Measurements from ENCODE around the gene HOMER3. TPM values are rescaled to one million over a fixed set of nuclear protein-coding genes. Genes with fewer than 3 reads are reported as not detected.

HOMER3 gene
- total and polyA plus RNA-seq, 9 of the 15 experiments (the other 6 are each of a cell fraction or from before 2014, with no cell fraction given), result 1.3 to 5.1 (median 3.7) TPM; not detected in 2

DNA sequence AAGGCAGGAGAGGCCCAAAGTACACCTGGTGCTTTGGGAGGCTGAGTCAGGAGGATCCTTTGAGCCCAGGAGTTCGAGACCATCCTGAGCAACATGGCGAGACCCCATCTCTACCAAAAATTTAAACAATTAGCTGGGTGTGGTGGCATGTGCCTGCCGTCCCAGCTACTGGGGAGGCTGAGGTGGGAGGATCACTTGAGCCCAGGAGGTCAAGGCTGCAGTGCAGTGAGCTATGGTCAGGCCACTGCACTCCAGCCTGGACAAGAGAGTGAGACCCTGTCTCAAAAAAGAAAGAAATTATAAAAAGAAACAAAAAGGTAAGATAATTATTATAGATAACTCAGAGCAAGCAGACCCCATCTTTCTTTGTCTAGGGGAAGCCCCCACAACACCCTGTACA is 1.9 kb downstream of the HOMER3 start:
- peaks cover 0 to 4% of the 10 kb centered on the region in 2 experiments; a peak in 1 of 5 replicates for H3K27me3 ChIP-seq (ENCODE audit: control insufficient read depth in 2 of 2, insufficient read depth in 2 of 2, low read length in 2 of 2)
- H3K36me3 ChIP-seq (ENCODE audit: control insufficient read depth, insufficient read depth, low read length), result no peaks in the 10 kb centered on the region
- no peak overlapping the region for H3K4me2 ChIP-seq (ENCODE audit: insufficient read depth, low read length)
- no peak overlapping the region for H3K4me3 ChIP-seq
- no peaks in the 10 kb centered on the region for H3K79me2 ChIP-seq (ENCODE audit: control insufficient read depth, insufficient read depth, low read length)
- FAIRE-seq (no peak), ATAC-seq (no peak), DNase-seq (ENCODE audit: extremely low read depth in 1 of 4, low spot score in 3 of 4) (no peak)
- H3K27ac ChIP-seq (ENCODE audit: extremely low read depth, low read depth, low read length), result no peak overlapping the region
- in situ Hi-C loops (cut with MboI), result no loop called here
- H3K4me1 ChIP-seq (replicated peaks in 1 of 2; ENCODE audit: control insufficient read depth in 2 of 2, insufficient read depth in 2 of 2, low read length in 2 of 2), result peaks cover 3 to 18% of the 10 kb centered on the region in 2 experiments; a peak in 4 of 5 replicates
- H3K9me3 ChIP-seq (replicated peaks; ENCODE audit: control insufficient read depth, insufficient read depth, low read depth, low read length), result no peaks in the 10 kb centered on the region
- intact Hi-C loops (cut with micrococcal nuclease), result no loop called here
- no peak overlapping the region for H2AFZ ChIP-seq (ENCODE audit: low read depth, low read length)
- peaks cover 5% of the 10 kb centered on the region for H3K9me1 ChIP-seq (ENCODE audit: control insufficient read depth, insufficient read depth, low read length)
- ChIA-PET CTCF (ENCODE audit: low intra/inter-chr PET ratio) (no interaction called here), POLR2A (interaction anchor here (0.6 kb wide), 1 partner anchor 128 kb away, joined by 3 read pairs; no protein-coding TSS in a partner anchor)
- peaks cover 5% of the 10 kb centered on the region; the same call in 1 of the 2 replicates for H4K20me1 ChIP-seq (replicated peaks; ENCODE audit: control insufficient read depth, insufficient read depth, low read length)
- no TSS peak for BruUV-seq (replicated peaks)
- no peak overlapping the region for H3K9ac ChIP-seq (ENCODE audit: insufficient read depth in 1 of 2, low read depth in 2 of 2, low read length in 2 of 2)
- WGBS (ENCODE audit: insufficient coverage, low coverage, missing lambda C conversion rate), result 49% methylated on average over 3 of the region's 3 CpGs
- TF ChIP-seq GABPA (tag; conservative IDR thresholded peaks at IDR 0.05; ENCODE audit: low read depth) (no peak), ZNF79 (CRISPR knock-in tag; IDR thresholded peaks at IDR 0.05; ENCODE audit: low read depth) (no peak), STAT5B (CRISPR knock-in tag; IDR thresholded peaks at IDR 0.05) (no peak), ELF2 (CRISPR knock-in tag; IDR thresholded peaks at IDR 0.05) (no peak), TEAD4 (IDR thresholded peaks at IDR 0.05; ENCODE audit: low read length) (no peak), TEAD4 (CRISPR knock-in tag; IDR thresholded peaks at IDR 0.05; ENCODE audit: borderline replicate concordance) (no peak), ZNF253 (CRISPR knock-in tag; conservative IDR thresholded peaks at IDR 0.05) (no peak), THRAP3 (IDR thresholded peaks at IDR 0.05; ENCODE audit: borderline replicate concordance) (no peak), ZFP36 (IDR thresholded peaks at IDR 0.05; ENCODE audit: low read depth, low read length, partially characterized antibody) (no peak), ZNF766 (CRISPR knock-in tag; conservative IDR thresholded peaks at IDR 0.05) (no peak), ASH1L (IDR thresholded peaks at IDR 0.05; ENCODE audit: borderline replicate concordance, low read depth, partially characterized antibody) (no peak), TAF15 (IDR thresholded peaks at IDR 0.05; ENCODE audit: low read depth, low read length) (no peak), SREBF2 (CRISPR knock-in tag; IDR thresholded peaks at IDR 0.05) (no peak), POLR3G (IDR thresholded peaks at IDR 0.05; ENCODE audit: extremely low read depth, insufficient read length, insufficient replicate concordance) (no peak), NR2C2 (CRISPR knock-in tag; IDR thresholded peaks at IDR 0.05) (no peak), NR2C2 (tag; IDR thresholded peaks at IDR 0.05) (no peak)
- TF ChIP-seq, protein P1, sequence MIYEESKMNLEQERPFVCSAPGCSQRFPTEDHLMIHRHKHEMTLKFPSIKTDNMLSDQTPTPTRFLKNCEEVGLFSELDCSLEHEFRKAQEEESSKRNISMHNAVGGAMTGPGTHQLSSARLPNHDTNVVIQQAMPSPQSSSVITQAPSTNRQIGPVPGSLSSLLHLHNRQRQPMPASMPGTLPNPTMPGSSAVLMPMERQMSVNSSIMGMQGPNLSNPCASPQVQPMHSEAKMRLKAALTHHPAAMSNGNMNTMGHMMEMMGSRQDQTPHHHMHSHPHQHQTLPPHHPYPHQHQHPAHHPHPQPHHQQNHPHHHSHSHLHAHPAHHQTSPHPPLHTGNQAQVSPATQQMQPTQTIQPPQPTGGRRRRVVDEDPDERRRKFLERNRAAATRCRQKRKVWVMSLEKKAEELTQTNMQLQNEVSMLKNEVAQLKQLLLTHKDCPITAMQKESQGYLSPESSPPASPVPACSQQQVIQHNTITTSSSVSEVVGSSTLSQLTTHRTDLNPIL (CRISPR knock-in tag; IDR thresholded peaks at IDR 0.05), result no peak
- TF ChIP-seq, protein P2, sequence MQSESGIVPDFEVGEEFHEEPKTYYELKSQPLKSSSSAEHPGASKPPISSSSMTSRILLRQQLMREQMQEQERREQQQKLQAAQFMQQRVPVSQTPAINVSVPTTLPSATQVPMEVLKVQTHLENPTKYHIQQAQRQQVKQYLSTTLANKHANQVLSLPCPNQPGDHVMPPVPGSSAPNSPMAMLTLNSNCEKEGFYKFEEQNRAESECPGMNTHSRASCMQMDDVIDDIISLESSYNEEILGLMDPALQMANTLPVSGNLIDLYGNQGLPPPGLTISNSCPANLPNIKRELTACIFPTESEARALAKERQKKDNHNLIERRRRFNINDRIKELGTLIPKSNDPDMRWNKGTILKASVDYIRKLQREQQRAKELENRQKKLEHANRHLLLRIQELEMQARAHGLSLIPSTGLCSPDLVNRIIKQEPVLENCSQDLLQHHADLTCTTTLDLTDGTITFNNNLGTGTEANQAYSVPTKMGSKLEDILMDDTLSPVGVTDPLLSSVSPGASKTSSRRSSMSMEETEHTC (IDR thresholded peaks at IDR 0.05), result no peak
- TF ChIP-seq, protein P3, sequence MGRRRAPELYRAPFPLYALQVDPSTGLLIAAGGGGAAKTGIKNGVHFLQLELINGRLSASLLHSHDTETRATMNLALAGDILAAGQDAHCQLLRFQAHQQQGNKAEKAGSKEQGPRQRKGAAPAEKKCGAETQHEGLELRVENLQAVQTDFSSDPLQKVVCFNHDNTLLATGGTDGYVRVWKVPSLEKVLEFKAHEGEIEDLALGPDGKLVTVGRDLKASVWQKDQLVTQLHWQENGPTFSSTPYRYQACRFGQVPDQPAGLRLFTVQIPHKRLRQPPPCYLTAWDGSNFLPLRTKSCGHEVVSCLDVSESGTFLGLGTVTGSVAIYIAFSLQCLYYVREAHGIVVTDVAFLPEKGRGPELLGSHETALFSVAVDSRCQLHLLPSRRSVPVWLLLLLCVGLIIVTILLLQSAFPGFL (CRISPR knock-in tag; IDR thresholded peaks at IDR 0.05), result no peak
- TF ChIP-seq, protein P4, sequence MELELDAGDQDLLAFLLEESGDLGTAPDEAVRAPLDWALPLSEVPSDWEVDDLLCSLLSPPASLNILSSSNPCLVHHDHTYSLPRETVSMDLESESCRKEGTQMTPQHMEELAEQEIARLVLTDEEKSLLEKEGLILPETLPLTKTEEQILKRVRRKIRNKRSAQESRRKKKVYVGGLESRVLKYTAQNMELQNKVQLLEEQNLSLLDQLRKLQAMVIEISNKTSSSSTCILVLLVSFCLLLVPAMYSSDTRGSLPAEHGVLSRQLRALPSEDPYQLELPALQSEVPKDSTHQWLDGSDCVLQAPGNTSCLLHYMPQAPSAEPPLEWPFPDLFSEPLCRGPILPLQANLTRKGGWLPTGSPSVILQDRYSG (tag; conservative IDR thresholded peaks at IDR 0.05; ENCODE audit: low read depth), result no peak
